HuH-7.5 (cell line): ENCODE measurements around the gene KCNA10.

Experiments used
- DNase-seq: peaks from one replicate; pipeline ENCODE4 v3.0.0; 2011; ENCODE audit warnings: low spot score

KCNA10 gene

DNA sequence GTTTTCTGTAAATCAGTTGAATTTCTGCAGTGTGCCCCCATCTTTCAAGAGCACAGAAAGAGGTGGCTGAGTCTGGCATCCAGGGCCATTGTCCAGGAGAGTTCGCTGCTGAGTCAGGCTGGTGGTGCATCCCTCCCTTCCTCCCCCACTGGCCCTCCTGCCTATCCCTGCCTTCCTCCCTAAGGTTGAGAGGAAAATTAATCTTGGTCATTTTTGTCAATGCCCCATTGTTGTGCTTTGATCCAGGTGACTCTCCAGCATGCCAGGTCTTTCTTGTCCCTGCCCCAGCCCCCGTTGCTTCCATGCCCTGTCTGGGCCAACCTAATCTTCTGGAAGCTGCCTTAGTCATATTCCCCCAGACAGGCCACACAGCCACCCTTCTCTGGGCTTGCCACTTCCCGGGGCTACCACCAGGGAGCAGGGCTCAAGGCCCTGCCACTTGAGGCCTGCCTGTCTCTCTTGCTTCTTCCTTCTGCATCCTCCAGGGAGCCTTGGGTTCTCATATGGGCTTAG lies 41.5 kb downstream of the KCNA10 start:
- DNase-seq = no peak

DNA sequence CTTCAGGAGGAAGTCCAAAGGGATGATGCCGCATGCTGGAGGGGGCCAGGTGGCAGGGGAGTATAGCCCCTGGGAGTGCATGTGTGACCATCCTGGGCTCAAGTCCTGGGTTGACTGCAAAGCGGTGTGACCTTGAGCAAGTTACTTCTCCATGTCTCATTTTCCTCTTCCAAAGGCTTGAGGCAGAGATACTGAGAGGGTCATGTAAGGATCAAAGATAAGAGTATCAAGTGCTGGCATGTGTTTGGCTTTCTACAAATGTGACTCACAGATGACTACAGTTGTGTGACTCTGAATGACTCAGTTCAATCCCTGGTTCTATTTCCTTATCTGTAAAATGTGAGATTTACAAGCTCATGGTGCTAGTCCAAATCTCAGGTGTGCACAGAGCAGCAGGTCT lies 41.9 kb downstream of the KCNA10 start:
- DNase-seq = no peak

DNA sequence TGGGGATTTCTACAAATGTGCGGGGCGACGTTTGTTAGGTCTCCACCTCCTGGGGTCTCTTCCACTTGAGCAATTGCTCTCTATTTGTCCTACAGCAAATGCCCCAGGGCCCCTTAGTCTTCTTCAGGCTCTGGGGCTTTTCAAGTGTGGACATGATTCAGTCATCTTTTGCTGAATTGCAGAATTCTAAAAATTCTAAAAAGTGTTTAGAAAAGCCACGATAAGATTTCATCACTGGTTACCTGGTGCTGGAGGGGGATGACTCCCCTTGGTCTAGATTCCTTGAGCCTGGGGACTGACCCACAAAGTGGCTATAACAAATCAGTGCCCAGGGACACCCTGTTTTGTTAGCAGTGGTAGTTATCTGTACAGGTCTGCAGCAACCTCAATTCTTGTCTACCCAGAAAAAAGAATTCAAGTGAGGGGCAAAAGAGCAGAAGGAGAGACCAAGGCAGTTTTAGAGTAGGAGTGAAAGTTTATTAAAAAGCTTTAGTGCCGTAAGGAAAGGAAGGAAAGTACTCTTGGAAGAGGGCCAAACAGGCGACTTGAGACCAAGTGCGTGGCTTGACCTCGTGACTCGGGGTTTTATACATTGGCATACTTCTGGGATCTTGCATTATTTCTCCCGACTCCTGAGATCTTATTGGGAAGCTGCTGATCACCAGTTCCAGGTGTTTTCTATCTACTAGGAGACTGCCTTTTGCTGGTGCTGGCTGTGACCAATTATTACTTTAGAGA lies 42.8 kb downstream of the KCNA10 start:
- DNase-seq = no peak

DNA sequence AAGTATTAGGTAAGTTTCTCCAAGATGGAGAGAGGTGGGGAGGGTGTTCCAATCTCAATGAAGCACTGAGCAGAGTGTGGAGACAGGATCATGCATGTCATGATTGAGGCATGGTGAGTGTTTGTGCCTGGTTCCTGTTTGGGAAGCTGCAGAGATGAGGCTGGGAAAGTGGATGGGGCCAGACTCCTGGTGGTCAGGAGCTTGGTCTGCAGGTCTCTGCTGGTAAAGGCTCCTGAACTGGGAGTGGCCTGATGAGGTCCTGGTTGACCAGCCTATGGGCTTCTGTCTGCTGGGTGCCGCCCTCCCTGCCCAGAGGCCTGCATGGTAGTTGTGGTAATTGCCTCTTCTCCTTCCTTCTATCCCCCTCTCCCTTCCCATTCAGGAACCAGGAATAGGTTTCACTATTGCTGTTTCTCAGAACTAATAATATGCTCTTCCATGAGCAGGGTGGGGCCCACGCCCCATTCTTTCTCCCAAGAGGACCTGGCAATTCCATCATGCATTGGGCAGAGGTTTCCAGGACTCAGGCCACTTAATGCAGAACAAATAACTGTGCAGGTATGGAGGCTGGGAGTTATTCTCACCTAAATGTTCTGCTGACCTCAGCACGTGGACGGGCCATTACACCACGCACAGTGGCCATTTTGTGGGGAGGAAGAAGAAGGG lies 43.5 kb downstream of the KCNA10 start:
- no peak for DNase-seq

DNA sequence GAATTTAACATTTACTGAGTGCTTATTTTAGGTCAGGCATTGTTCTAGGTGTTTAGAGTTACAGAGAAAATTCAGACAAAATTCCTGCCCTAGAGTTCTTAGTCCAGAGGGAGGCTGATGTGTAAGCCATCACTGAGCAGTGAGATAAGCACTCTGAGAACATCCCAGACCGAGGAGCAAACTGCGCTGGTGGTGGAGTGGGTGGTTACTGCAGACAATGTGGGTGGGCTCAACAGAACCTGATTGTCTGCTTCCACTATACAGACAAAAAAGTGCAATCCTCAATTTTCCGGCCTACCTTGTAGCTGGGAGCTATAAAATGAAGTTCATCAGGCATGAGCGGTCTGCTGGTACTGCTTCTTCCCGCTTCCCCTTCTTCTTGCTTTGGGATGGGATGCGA lies 44.5 kb downstream of the KCNA10 start:
- no peak for DNase-seq

DNA sequence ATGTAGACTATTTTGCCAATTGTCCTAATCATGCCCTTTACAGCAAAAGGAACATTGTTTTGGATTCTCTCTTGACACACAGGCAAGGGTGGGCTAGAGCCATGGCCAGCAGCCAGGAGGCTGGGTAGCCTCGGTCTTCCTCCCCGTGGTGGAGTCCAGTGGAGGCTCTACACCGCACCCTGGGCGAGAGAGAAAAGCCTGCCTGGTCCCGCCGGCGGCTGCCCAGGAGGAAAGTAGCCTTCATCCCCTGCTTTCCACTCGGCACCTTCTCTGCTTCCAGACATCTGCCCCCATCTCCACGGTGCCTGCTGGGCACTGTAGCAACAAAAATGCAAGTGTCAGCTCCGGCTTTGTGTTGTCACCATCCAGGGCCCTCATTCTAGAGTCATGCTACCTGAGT lies 46.4 kb downstream of the KCNA10 start:
- DNase-seq = no peak

DNA sequence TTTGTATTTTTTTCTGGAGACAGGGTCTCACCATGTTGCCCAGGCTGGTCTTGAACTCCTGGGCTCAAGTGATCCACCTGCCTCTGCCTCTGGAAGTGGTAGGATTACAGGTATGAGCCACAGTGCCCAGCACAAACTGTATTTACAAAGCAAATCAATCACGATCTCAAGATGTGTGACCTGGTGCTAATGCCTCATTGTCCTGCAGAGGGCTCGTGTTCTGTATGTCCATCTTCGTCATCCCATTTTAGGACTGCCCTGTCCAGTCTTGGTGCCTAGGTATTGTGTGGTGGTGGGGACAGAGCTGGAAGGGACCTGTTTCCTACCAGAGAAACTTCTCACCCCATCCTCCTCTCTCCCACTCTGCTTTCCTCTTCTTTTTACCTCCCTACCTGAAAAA lies 47.8 kb downstream of the KCNA10 start:
- no peak for DNase-seq
